PC-3 (cell line): ENCODE results near the gene MOB3A. TPM values are rescaled to one million over a fixed set of nuclear protein-coding genes. Genes with fewer than 3 reads are reported as not detected.

ENCODE experiments used
- ATAC-seq: fragments of 200-7000 bp; cut with Tn5 transposase; 2 replicates; pipeline ENCODE4 v1.9.1; 2020; ENCODE audit warnings: mild to moderate bottlenecking, moderate library complexity
- BruUV-seq: library from RNA; stranded (reverse); fragments of 400-500 nt; replicated peaks from 2 replicates; lab custom pipeline; 2021; lab: Mats Ljungman, UMichigan
- CTCF ChIA-PET: fragments of 300-600 bp; sonication (Branson Sonifier 250); formaldehyde crosslinking; loops from one replicate; lab custom pipeline; 2022; ENCODE audit warnings: antibody characterized with exemption; lab: Charles Lee
- POLR2A ChIA-PET: fragments of 300-600 bp; sonication (Branson Sonifier 250); formaldehyde crosslinking; loops from one replicate; lab custom pipeline; 2022; ENCODE audit warnings: antibody characterized with exemption; ENCODE audit not compliant: unreplicated experiment; lab: Charles Lee
- DNase-seq: peaks from one replicate; pipeline ENCODE4 v3.0.0-alpha.2; 2015
- H2AFZ ChIP-seq: fragments of 300-600 bp; sonication (generic); 2 replicates; pipeline ENCODE4 v1.6.0; 2016; ENCODE audit warnings: antibody characterized with exemption, low read length
- H3F3A ChIP-seq: fragments of 300-600 bp; sonication (generic); one replicate; pipeline ENCODE4 v1.6.0; 2017; ENCODE audit warnings: antibody characterized with exemption, low read length, control low read depth, mild to moderate bottlenecking; ENCODE audit not compliant: unreplicated experiment
- H3K27ac ChIP-seq: fragments of 300-600 bp; sonication (generic); 2 replicates; pipeline ENCODE4 v1.5.1; 2016; ENCODE audit warnings: mild to moderate bottlenecking, low read length
- H3K27me3 ChIP-seq: fragments of 300-600 bp; sonication (generic); 2 replicates; pipeline ENCODE4 v1.6.1; 2016; ENCODE audit warnings: low read length, mixed read lengths
- H3K36me3 ChIP-seq: fragments of 300-600 bp; sonication (generic); 2 replicates; pipeline ENCODE4 v1.6.1; 2016; ENCODE audit warnings: low read depth, mixed run types, low read length, mixed read lengths
- H3K4me1 ChIP-seq: fragments of 300-600 bp; sonication (generic); 2 replicates; pipeline ENCODE4 v1.5.1; 2016; ENCODE audit warnings: low read length; ENCODE audit not compliant: insufficient read depth
- H3K4me2 ChIP-seq: fragments of 300-600 bp; sonication (generic); 2 replicates; pipeline ENCODE4 v1.6.0; 2016; ENCODE audit warnings: low read length
- H3K4me3 ChIP-seq: fragments of 300-600 bp; sonication (generic); 2 replicates; pipeline ENCODE4 v1.5.1; 2016; ENCODE audit warnings: mild to moderate bottlenecking, low read length, mixed read lengths
- H3K79me2 ChIP-seq: fragments of 300-600 bp; sonication (generic); 2 replicates; pipeline ENCODE4 v1.6.1; 2017; ENCODE audit warnings: low read length, mixed read lengths
- H3K9ac ChIP-seq: fragments of 300-600 bp; sonication (generic); 2 replicates; pipeline ENCODE4 v1.6.0; 2016; ENCODE audit warnings: mild to moderate bottlenecking, low read length
- H3K9me2 ChIP-seq: fragments of 300-600 bp; sonication (generic); replicated peaks from 2 replicates; pipeline ENCODE4 v1.6.1; 2016; ENCODE audit warnings: mixed run types, low read length, mixed read lengths
- H3K9me3 ChIP-seq: fragments of 300-600 bp; sonication (generic); 2 replicates; pipeline ENCODE4 v1.6.1; 2016; ENCODE audit warnings: low read length, mixed read lengths
- H4K20me1 ChIP-seq: fragments of 300-600 bp; sonication (generic); 2 replicates; pipeline ENCODE4 v1.6.1; 2016; ENCODE audit warnings: low read length, mixed read lengths
- CTCF ChIP-seq: fragments of 300-600 bp; sonication (generic); conservative IDR thresholded peaks from 2 replicates; pipeline ENCODE4 v1.5.1; 2017; ENCODE audit warnings: antibody characterized with exemption, low read depth, mild to moderate bottlenecking, low read length
- EZH2 ChIP-seq: fragments of 300-600 bp; sonication (generic); IDR thresholded peaks from one replicate; pipeline ENCODE4 v1.6.1; 2017; ENCODE audit warnings: antibody characterized with exemption, mild to moderate bottlenecking, low read length; ENCODE audit not compliant: unreplicated experiment
- EZH2phosphoT487 ChIP-seq: fragments of 300-600 bp; sonication (generic); IDR thresholded peaks from 2 replicates; pipeline ENCODE4 v1.6.1; 2018; ENCODE audit warnings: mild to moderate bottlenecking, antibody characterized with exemption, low read length, borderline replicate concordance
- intact Hi-C: fragments of 100-400 bp; cut with micrococcal nuclease; formaldehyde crosslinking; loops from 2 replicates; pipeline ENCODE4 v1.9.0; 2023
- total RNA-seq: library from RNA; depleted of rRNA; stranded (reverse); fragments of >200 nt; gene quantifications from 2 replicates; pipeline ENCODE4 v1.2.3, GENCODE V29; 2014

The MOB3A gene
- total RNA-seq, 1 experiment from 2014 or later: 15.1 TPM

DNA sequence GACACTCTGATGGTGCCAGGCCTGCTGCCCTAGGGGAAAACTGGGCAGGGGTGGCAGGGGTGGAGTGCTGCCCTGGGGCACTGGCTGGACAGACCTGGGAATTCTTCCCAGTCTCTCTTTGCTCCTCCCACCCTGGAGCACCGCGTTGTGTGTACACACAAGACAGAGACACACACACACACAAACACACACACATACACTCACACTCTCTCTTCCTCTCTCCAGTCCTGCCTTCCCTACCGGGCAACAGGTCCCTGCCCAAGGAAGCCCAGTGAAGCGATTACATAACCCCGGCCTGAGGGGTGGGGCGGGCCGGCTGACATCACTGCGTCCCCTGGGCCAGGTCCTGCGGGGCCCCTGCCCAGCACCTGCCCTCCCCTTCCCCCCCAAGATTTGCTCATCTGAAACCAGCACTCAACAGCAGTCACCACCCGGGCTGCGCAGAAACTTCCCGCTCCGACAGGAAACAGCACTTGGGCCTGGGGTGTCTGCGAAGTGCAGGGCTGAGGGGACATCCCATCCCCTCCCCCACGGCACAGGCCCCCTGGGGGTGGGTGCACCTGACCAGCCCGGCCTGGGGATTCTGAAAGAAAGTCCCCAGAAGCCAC is 46.3 kb downstream of the MOB3A start:
- Histone ChIP-seq H3K9me2 (no peaks in the 10 kb centered on the region), H3K79me2 (peaks cover 53% of the 10 kb centered on the region), H2AFZ (no peak overlapping the region), H3K4me3 (peak overlapping the region; percentile 80), H3K4me1 (peaks cover 31% of the 10 kb centered on the region), H3K36me3 (no peaks in the 10 kb centered on the region; the same call in 1 of the 2 replicates), H3K27me3 (no peaks in the 10 kb centered on the region), H3F3A (no peaks in the 10 kb centered on the region), H3K9me3 (no peaks in the 10 kb centered on the region), H3K9ac (peak overlapping the region; percentile 75), H3K4me2 (peak overlapping the region; percentile 93), H4K20me1 (peaks cover 37% of the 10 kb centered on the region), H3K27ac (peak overlapping the region; percentile 14)
- ATAC-seq: peak; percentile 44
- peak; percentile 67 for DNase-seq
- BruUV-seq: TSS peak; percentile 64
- POLR2A ChIA-PET: no interaction called here
- TF ChIP-seq EZH2 (no peak), CTCF (no peak), EZH2phosphoT487 (no peak)
- intact Hi-C loops: no loop called here
- CTCF ChIA-PET: no interaction called here

GRCh38 chr19:2048959-2049740 is 47.0 kb downstream of the MOB3A start:
- H3K36me3 ChIP-seq: no peaks in the 10 kb centered on the region; the same call in 1 of the 2 replicates
- peaks cover 31% of the 10 kb centered on the region for H3K4me1 ChIP-seq
- no TSS peak for BruUV-seq
- H2AFZ ChIP-seq: no peak overlapping the region
- H3F3A ChIP-seq: no peaks in the 10 kb centered on the region
- peaks cover 37% of the 10 kb centered on the region for H4K20me1 ChIP-seq
- ATAC-seq: no peak; the same call in 1 of the 2 replicates
- ChIA-PET CTCF (no interaction called here), POLR2A (no interaction called here)
- H3K27ac ChIP-seq: peak overlapping the region; percentile 14
- intact Hi-C loops: no loop called here
- H3K4me3 ChIP-seq: peak overlapping the region; percentile 80
- TF ChIP-seq EZH2phosphoT487 (no peak), CTCF (no peak), EZH2 (no peak)
- no peak overlapping the region for H3K9ac ChIP-seq
- H3K79me2 ChIP-seq: peaks cover 53% of the 10 kb centered on the region
- no peak for DNase-seq
- H3K27me3 ChIP-seq: no peaks in the 10 kb centered on the region
- no peaks in the 10 kb centered on the region for H3K9me2 ChIP-seq
- peak overlapping the region; percentile 93 for H3K4me2 ChIP-seq
- no peaks in the 10 kb centered on the region for H3K9me3 ChIP-seq
